ENCODE results near the gene TYW5.

DNA sequence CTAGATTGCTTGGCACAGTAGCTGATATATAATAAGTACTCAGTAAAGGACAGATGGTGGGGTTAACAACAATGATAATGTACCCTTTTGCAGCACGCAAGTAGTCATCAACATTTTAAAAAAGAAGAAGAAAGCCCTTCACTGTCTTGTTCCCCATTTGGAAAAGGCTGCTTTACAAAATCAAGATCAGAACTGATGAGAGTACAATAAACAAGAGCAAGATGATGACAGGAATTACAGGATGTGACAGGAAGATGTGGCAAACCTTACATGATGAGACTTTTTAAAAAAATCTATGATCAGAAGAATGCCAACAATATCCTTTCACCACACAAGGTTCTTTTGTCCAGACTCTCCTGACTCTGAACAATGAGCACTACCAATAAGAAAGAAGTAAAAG is 9.1 kb downstream of the TYW5 start:
- TF ChIP-seq, protein P1, sequence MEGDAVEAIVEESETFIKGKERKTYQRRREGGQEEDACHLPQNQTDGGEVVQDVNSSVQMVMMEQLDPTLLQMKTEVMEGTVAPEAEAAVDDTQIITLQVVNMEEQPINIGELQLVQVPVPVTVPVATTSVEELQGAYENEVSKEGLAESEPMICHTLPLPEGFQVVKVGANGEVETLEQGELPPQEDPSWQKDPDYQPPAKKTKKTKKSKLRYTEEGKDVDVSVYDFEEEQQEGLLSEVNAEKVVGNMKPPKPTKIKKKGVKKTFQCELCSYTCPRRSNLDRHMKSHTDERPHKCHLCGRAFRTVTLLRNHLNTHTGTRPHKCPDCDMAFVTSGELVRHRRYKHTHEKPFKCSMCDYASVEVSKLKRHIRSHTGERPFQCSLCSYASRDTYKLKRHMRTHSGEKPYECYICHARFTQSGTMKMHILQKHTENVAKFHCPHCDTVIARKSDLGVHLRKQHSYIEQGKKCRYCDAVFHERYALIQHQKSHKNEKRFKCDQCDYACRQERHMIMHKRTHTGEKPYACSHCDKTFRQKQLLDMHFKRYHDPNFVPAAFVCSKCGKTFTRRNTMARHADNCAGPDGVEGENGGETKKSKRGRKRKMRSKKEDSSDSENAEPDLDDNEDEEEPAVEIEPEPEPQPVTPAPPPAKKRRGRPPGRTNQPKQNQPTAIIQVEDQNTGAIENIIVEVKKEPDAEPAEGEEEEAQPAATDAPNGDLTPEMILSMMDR (IDR thresholded peaks at IDR 0.05; ENCODE audit: insufficient read depth, low read depth, low read length), result no peak
- no peak for TF ChIP-seq EZH2 (IDR thresholded peaks at IDR 0.05; ENCODE audit: insufficient read depth, low read length)

All from astrocyte (in vitro differentiated cells and primary cell).